Measurements from ENCODE around the gene PFDN6. TPM values are rescaled to one million over a fixed set of nuclear protein-coding genes. Genes with fewer than 3 reads are reported as not detected.

The PFDN6 gene
- total and polyA plus RNA-seq, 2 of the 13 experiments (the other 11 are each of a cell fraction or from before 2014, with no cell fraction given) = 75.5 to 87.0 TPM

GRCh38 chr6:33299237-33299944 lies 10.0 kb downstream of the PFDN6 start (continued):
- TF ChIP-seq, protein P1, sequence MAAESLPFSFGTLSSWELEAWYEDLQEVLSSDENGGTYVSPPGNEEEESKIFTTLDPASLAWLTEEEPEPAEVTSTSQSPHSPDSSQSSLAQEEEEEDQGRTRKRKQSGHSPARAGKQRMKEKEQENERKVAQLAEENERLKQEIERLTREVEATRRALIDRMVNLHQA (CRISPR knock-in tag; IDR thresholded peaks at IDR 0.05) = peak; percentile 53; the same call in 1 of the 2 replicates
- TF ChIP-seq ZFP36L1 (CRISPR knock-in tag; IDR thresholded peaks at IDR 0.05) (peak; percentile 94; the same call in 1 of the 2 replicates), MED8 (CRISPR knock-in tag; IDR thresholded peaks at IDR 0.05; ENCODE audit: insufficient replicate concordance) (peak; percentile 76), ZNF350 (CRISPR knock-in tag; IDR thresholded peaks at IDR 0.05; ENCODE audit: borderline replicate concordance, low read depth) (peak; percentile 96; the same call in 1 of the 2 replicates), ZBTB25 (CRISPR knock-in tag; IDR thresholded peaks at IDR 0.05) (peak; percentile 93), POLR2A (IDR thresholded peaks at IDR 0.05; ENCODE audit: insufficient read depth in 1 of 2, low read depth in 2 of 2, low read length in 2 of 2) (peak; percentile 88 to 95), NR1H2 (CRISPR knock-in tag; IDR thresholded peaks at IDR 0.05; ENCODE audit: borderline replicate concordance, low read depth) (no peak), CTCF (CRISPR knock-in tag; IDR thresholded peaks at IDR 0.05) (peak; percentile 98), CREB1 (IDR thresholded peaks at IDR 0.05) (no peak), CREB1 (CRISPR knock-in tag; IDR thresholded peaks at IDR 0.05) (peak; percentile 81), TFE3 (CRISPR knock-in tag; IDR thresholded peaks at IDR 0.05) (peak; percentile 48), ZMAT3 (CRISPR knock-in tag; conservative IDR thresholded peaks at IDR 0.05) (peak; percentile 97; the same call in 1 of the 2 replicates), KDM5A (IDR thresholded peaks at IDR 0.05; ENCODE audit: borderline replicate concordance, low read length) (peak; percentile 89), ZNF143 (CRISPR knock-in tag; IDR thresholded peaks at IDR 0.05) (peak; percentile 67; the same call in 1 of the 2 replicates)
- TF ChIP-seq, protein P2, sequence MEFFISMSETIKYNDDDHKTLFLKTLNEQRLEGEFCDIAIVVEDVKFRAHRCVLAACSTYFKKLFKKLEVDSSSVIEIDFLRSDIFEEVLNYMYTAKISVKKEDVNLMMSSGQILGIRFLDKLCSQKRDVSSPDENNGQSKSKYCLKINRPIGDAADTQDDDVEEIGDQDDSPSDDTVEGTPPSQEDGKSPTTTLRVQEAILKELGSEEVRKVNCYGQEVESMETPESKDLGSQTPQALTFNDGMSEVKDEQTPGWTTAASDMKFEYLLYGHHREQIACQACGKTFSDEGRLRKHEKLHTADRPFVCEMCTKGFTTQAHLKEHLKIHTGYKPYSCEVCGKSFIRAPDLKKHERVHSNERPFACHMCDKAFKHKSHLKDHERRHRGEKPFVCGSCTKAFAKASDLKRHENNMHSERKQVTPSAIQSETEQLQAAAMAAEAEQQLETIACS (CRISPR knock-in tag; IDR thresholded peaks at IDR 0.05) = peak; percentile 40
